ENCODE measurements around the gene HBEGF.
"Not testable (repeated sequence)": the region's sequence is repeated elsewhere in the genome, so short reads cannot be mapped to it uniquely, and the experiment has no call there.

Gene HBEGF

GRCh38 chr5:140360681-140361479 is 14.5 kb upstream of the HBEGF start:
- no peak for DNase-seq

DNA sequence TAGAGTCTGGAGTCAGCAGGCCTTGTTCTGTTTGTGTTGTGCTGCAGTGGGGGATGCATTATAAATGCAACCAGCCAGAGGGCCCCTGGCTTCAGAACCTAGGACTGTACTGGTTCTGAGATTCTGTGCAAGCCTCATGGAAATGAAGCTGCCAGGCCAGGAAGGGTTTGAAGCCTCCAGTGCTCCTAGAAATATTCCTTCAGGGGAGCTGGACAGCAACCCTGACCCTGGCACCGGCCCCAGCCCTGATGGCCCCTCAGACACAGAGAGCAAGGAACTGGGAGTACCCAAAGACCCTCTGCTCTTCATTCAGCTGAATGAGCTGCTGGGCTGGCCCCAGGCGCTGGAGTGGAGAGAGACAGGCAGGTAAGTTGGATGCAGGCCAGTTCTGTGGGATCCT is 13.7 kb upstream of the HBEGF start, which contains the start of gene SLC4A9:
TSS of gene SLC4A9 (plus strand) at position 94 of the 400 bp plus-strand sequence. CDS start at position 137, 43 bp downstream.
- no peak for DNase-seq

GRCh38 chr5:140358738-140359310 is 12.4 kb upstream of the HBEGF start:
- DNase-seq: no peak

- DNase-seq: peak; percentile 79 to 84
Measured at GRCh38 chr5:140357726-140358093, 11.3 kb upstream of the HBEGF start.

DNA sequence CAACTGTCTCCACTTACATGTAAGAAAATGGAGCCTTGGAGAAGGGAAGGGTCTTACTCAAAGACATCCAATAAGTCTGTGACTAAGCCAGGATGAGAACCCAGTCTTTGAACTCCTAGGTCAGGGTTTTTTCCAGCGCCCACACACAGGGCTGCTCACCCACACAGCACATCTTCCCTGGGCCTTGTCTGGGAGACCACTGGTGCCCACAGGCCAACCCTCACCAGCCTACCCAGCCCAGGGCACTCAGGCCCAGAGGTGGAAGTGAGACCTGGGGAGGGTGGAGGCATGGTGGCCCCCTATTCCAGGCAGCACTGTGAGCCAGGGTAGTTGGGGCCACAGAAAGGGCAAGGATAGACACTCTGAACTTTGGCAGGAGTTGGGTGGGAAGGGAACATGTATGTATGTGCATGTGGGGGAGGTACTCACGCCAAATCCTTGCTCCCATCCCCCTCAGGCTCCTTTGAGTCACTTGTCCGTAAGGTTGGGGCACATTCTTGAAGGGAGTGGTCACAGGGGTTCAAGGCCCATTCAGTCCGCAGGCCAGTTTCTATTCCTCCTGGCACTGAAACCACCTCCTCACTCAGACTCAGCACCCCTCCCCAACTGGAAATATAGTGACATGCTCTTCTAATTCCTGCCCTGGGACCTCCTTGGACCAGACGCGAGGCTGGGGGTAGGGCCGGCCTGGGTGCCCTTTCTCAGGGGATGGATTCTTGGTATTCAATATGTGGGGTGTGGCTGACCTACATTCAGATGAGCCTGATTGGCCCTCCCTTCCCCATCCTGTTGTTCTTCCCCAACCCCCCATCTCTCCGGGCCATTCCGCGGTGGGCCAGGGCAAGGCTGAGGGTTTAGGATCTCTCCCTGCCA is 10.7 kb upstream of the HBEGF start:
- no peak for DNase-seq

DNA sequence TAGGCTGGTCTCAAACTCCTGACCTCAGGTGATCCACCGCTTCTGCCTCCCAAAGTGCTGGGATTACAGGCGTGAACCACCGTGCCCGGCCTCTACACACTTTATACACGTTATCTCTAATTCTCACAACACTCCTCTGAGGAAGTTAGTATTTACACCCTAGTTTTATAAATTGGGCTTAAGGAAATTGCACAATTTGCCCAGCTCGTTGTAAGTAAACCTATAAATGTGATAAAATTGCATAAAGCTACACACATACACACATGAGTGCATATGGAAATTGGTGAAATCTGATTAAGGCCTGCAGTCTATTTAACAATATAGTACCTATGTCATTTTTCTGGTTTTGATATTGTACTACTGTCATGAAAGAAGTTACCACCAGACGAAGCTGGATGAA is 9.1 kb upstream of the HBEGF start:
- DNase-seq: no peak

- DNase-seq: peak in 1 of 2 experiments; percentile 49
Measured at GRCh38 chr5:140351609-140352334, 5.4 kb upstream of the HBEGF start.

DNA sequence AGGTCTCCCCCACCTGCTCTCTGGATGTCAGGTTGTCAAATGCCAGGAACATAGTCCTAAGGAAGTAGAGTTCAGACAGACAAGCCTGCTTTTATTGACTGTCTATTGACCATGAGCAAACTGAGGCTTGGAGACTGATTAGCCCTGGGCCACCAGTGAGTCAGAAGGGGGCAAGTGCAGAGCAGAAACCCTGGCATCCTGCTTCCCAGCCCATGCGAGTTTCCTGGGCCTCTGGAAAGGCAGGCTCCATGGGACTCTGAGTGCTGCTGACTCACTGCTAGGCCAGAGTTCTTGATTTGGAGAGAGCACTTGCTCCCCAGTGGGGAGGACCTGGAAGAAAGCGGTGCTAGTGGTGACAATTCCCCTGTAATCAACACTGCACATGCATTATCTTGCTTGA is 2.8 kb upstream of the HBEGF start:
- DNase-seq: no peak

GRCh38 chr5:140348104-140348503 is 1.7 kb upstream of the HBEGF start:
- no peak for DNase-seq

GRCh38 chr5:140347360-140347759 is 957 bp upstream of the HBEGF start:
- no peak for DNase-seq

- DNase-seq: peak in 1 of 2 experiments; percentile 15
Measured at GRCh38 chr5:140345919-140346347, 470 bp downstream of the HBEGF start.

- peak; percentile 28 to 44 for DNase-seq
Measured at GRCh38 chr5:140344683-140345423, 1.6 kb downstream of the HBEGF start.

GRCh38 chr5:140343849-140344248 is 2.6 kb downstream of the HBEGF start:
- DNase-seq: not testable (repeated sequence)

DNA sequence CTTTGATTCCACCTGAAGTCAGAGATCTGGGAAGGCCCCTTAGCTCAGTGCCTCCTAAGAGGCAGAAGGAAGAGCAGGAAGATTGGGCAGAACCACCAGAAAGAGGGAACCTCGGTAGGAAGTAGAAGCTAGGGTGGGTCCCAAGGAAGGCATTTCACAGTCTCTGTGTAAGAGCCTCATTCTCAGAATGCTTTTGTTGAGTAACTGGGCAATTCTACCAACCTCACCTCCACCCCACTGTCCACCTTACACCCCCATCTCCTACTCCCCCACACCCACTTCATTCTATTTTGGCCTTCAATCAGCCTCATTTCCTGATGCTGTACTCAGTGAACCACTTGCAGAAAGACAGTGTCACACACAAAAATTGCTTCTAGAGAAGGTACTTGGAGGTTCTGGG is 3.5 kb downstream of the HBEGF start:
- DNase-seq: no peak

GRCh38 chr5:140342287-140342686 is 4.1 kb downstream of the HBEGF start:
- DNase-seq: peak; percentile 24 to 50

DNA sequence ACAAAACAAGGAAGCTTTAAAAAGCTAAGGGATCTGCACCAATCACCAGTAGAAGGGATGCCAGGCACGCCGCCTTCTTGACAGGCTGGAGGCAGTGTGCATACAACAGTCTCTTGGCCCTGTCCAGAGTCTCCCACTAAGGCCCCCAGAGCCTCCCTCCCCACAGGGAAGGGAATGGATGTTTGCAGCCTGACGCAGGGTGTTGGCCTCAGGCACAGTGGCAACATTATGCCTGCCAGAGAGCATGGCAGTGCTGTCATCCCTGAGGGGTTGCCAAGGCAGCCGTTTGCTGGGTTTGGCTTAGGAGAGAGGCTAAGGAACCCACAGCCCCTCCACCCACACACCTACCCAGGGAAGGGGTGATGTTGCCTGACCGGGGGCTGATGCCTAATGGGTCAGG is 4.8 kb downstream of the HBEGF start:
- DNase-seq: no peak

DNA sequence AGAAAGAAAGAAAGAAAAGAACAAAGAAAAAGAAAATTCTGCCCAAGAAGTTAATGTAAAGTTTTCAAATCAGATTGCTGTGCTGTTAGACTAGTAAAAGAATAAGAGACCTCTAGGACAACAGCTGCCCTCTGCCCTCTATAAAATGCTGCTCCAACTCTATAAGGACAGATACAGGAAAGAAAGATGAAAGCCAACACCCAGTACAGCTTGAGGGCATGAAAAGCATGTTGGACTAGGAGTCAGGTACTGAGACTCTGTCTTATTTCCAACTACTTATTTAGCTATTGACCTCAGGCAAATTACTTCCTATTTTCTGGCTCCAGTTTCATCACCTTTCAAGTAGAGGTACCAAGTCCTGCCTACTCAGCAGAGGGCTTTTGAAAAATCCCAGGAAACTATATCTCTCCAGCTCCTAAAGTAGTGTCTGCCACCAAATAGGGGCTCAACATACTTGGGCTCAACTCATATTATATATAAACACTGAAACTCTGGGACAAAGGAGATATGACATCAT is 5.7 kb downstream of the HBEGF start:
- no peak for DNase-seq

GRCh38 chr5:140339636-140340035 is 6.8 kb downstream of the HBEGF start:
- no peak for DNase-seq

DNA sequence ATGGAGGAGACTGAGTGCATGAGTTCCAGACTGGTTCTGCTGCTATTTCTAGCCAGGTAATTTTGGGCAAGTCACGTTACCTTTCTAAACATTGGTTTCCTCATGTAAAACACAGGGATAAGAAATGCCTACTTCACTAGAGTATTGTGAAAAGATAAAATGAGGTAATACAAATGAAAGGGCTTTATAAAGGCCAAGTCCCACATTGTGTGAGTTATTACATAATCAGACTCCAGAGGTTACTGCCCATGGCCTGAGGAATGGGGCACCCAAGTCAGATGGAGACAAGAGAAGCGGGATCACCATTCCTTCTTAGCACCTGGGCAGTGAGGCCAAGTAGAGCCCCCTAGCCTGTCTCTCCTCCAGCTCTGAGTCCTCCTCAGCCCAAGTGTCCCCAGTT is 7.5 kb downstream of the HBEGF start:
- DNase-seq: no peak

DNA sequence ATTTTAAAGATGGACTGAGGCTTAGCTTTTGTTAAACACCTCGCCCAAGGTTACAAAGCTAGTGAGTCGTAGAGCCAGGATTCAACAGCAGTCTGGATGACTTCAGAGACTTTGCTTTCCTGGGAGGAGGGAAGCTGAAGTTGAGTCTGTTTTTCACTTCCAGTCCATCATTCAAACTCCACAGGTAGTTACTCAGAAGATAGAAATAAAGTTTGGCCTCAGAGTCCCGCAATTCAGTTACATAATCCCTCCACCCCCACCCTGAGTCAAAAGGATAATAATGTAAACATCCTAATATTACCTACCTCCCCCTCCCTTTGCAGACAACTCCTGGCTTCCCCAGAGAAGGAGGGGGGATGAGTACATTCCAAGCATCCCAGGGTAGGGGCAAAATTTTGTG is 8.1 kb downstream of the HBEGF start:
- no peak for DNase-seq

DNA sequence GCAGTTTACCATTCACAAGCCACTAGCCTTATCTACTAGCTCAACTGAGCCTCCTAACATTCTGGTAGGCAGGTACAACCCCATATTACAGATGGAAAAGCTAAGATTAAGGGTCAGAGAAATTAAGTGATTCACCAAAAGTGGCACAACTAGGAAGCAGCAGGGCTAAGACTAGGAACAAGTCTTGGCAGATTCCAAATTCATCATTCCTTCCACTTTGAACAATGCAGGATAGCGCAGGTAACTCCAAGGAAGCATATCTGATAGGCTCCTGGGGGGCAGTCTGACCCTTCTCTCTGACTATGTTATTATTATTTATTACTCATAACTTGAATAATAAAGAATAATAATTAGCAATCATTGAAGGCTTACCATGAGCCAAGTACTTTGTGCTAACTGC is 8.5 kb downstream of the HBEGF start:
- DNase-seq: no peak

- no peak for DNase-seq
Measured at GRCh38 chr5:140336388-140336787, 10.0 kb downstream of the HBEGF start.
